ENCODE measurements around the gene SEZ6.

SEZ6 gene

DNA sequence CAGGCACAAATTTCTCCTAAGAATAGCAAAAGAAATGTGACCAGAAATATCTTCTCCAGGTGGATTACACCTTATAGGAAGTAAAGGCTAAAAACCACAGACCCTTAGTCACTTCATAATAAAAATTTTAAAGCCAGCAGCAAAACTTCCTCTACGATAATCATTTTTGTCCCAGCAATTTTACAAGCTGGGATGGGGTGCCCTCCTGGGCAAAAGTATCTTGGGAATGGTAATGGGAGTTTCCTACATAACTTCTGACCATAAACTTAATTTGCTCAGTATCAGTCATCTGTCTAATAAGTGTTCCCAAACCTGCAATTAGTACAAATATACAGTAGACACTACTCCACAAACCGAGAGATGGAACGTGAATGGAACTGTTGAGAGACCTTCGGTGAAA is 57.5 kb downstream of the SEZ6 start:
- no peak overlapping the region for H3K27ac ChIP-seq (ENCODE audit: low read length)
- no peaks in the 10 kb centered on the region for H3K9me3 ChIP-seq (ENCODE audit: control insufficient read depth, insufficient read depth, low read length)
- H3K4me1 ChIP-seq (ENCODE audit: control insufficient read depth, insufficient read depth, low read length): peaks cover 2% of the 10 kb centered on the region; the same call in 1 of the 2 replicates
- H3K27me3 ChIP-seq (ENCODE audit: control insufficient read depth, insufficient read depth, low read length): no peaks in the 10 kb centered on the region
- DNase-seq (ENCODE audit: low read depth, low spot score): no peak
- no peaks in the 10 kb centered on the region; the same call in 1 of the 2 replicates for H3K36me3 ChIP-seq (ENCODE audit: control insufficient read depth, insufficient read depth, low read length)
- WGBS (ENCODE audit: insufficient coverage, insufficient read length): no CpG with 5 or more reads among the region's 4 CpGs
- peak overlapping the region; percentile 81; the same call in 1 of the 2 replicates for H3K4me3 ChIP-seq (ENCODE audit: low read length)

DNA sequence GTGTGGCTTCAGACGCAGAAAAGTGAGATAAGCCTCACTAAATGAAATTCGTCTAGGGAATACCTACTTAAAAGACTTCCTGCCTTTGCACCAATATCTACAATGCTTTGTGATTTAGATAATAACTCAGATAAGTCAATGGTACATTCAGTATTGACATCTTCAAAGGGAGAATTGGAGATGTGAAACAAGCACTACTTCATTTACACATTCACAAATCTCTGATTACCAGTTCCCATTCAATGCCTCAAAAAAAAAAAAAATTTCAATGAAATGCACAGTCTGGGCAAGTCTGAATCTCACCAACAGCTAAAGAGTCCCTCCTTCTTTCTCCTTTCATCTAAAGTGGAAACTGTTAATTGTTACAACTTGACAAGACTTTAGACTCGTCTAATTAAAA is 58.2 kb downstream of the SEZ6 start:
- H3K27ac ChIP-seq (ENCODE audit: low read length): no peak overlapping the region
- H3K36me3 ChIP-seq (ENCODE audit: control insufficient read depth, insufficient read depth, low read length): no peaks in the 10 kb centered on the region; the same call in 1 of the 2 replicates

DNA sequence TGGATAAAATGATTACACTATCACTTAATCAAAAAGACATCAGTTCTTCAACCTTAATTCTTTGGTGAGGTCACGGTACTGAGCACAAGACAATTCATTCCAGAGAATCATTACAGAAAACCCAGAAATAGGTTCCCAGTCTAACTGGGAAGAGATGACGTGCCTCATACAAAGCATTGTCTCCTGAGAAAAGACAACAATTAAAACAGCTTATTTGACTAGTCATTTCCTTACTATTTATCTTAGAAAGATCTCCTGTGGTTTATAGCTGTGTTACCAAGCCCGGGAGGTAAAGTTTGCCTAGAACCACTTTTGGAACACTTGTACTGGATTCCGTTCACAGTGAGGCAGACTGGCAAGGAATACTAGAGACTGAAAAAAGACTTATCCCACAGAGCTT is 59.6 kb downstream of the SEZ6 start:
- no peaks in the 10 kb centered on the region; the same call in 1 of the 2 replicates for H3K36me3 ChIP-seq (ENCODE audit: control insufficient read depth, insufficient read depth, low read length)
- no peak overlapping the region for H3K4me3 ChIP-seq (ENCODE audit: low read length)
- WGBS (ENCODE audit: insufficient coverage, insufficient read length): no CpG with 5 or more reads among the region's 4 CpGs
- no peaks in the 10 kb centered on the region for H3K27me3 ChIP-seq (ENCODE audit: control insufficient read depth, insufficient read depth, low read length)
- no peaks in the 10 kb centered on the region for H3K4me1 ChIP-seq (ENCODE audit: control insufficient read depth, insufficient read depth, low read length)
- H3K9me3 ChIP-seq (ENCODE audit: control insufficient read depth, insufficient read depth, low read length): no peaks in the 10 kb centered on the region
- DNase-seq (ENCODE audit: low read depth, low spot score): no peak
- H3K27ac ChIP-seq (ENCODE audit: low read length): no peak overlapping the region

More for the DNA sequence above, 58.2 kb downstream of the SEZ6 start:
- no peaks in the 10 kb centered on the region for H3K27me3 ChIP-seq (ENCODE audit: control insufficient read depth, insufficient read depth, low read length)
- H3K4me1 ChIP-seq (ENCODE audit: control insufficient read depth, insufficient read depth, low read length): no peaks in the 10 kb centered on the region
- H3K4me3 ChIP-seq (ENCODE audit: low read length): no peak overlapping the region
- H3K9me3 ChIP-seq (ENCODE audit: control insufficient read depth, insufficient read depth, low read length): no peaks in the 10 kb centered on the region
- no CpG with 5 or more reads among the region's 3 CpGs for WGBS (ENCODE audit: insufficient coverage, insufficient read length)
- DNase-seq (ENCODE audit: low read depth, low spot score): no peak

- no peaks in the 10 kb centered on the region; the same call in 1 of the 2 replicates for H3K36me3 ChIP-seq (ENCODE audit: control insufficient read depth, insufficient read depth, low read length)
- DNase-seq (ENCODE audit: low read depth, low spot score): no peak
- no peak overlapping the region for H3K27ac ChIP-seq (ENCODE audit: low read length)
- H3K9me3 ChIP-seq (ENCODE audit: control insufficient read depth, insufficient read depth, low read length): no peaks in the 10 kb centered on the region
- H3K4me1 ChIP-seq (ENCODE audit: control insufficient read depth, insufficient read depth, low read length): no peaks in the 10 kb centered on the region
- WGBS (ENCODE audit: insufficient coverage, insufficient read length): no CpG with 5 or more reads among the region's 8 CpGs
- H3K27me3 ChIP-seq (ENCODE audit: control insufficient read depth, insufficient read depth, low read length): no peaks in the 10 kb centered on the region
- no peak overlapping the region for H3K4me3 ChIP-seq (ENCODE audit: low read length)
Measured at GRCh38 chr17:28944862-28945741, 60.7 kb downstream of the SEZ6 start.

DNA sequence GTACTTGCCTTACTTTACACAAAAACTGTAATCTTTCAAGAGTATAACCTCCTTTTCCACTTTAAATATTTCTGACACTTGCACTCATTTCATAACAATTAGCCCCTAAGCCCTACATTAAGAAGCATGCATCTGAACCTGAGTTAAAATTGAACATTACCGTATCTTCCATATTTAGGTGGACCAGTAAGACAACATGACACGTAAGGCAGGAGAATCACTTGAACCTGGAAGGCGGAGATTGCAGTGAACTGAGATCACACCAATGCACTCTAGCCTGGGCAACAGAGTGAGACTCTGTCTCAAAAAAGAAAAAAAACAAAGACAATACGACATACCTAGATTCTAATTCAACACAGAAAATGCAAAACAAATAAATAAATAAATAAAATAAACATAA is 61.5 kb downstream of the SEZ6 start:
- Histone ChIP-seq H3K4me3 (ENCODE audit: low read length) (no peak overlapping the region), H3K9me3 (ENCODE audit: control insufficient read depth, insufficient read depth, low read length) (no peaks in the 10 kb centered on the region), H3K4me1 (ENCODE audit: control insufficient read depth, insufficient read depth, low read length) (no peaks in the 10 kb centered on the region), H3K27ac (ENCODE audit: low read length) (no peak overlapping the region), H3K36me3 (ENCODE audit: control insufficient read depth, insufficient read depth, low read length) (no peaks in the 10 kb centered on the region; the same call in 1 of the 2 replicates), H3K27me3 (ENCODE audit: control insufficient read depth, insufficient read depth, low read length) (no peaks in the 10 kb centered on the region)
- DNase-seq (ENCODE audit: low read depth, low spot score): no peak
- no CpG with 5 or more reads among the region's 4 CpGs for WGBS (ENCODE audit: insufficient coverage, insufficient read length)

DNA sequence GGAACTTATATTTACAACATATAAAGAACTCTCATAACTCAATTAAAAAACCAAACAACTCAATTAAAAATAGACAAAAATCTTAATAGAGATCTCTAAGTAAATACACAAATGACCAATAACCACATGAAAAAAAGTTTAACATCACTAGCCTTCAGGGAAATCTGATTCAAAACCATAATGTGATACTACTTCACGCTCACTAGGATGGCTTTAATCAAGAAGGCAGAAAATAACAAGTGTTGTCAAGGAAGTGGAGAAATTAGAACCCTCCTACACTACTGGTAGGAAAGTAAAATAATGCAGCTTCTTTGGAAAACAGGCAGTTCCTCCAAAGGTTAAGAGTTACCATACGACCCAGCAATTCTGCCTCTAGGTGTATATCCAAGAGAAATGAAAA is 62.9 kb downstream of the SEZ6 start:
- no peak overlapping the region for H3K4me3 ChIP-seq (ENCODE audit: low read length)
- no peak for DNase-seq (ENCODE audit: low read depth, low spot score)
- H3K36me3 ChIP-seq (ENCODE audit: control insufficient read depth, insufficient read depth, low read length): no peaks in the 10 kb centered on the region; the same call in 1 of the 2 replicates
- H3K27ac ChIP-seq (ENCODE audit: low read length): no peak overlapping the region
- H3K4me1 ChIP-seq (ENCODE audit: control insufficient read depth, insufficient read depth, low read length): no peaks in the 10 kb centered on the region
- H3K9me3 ChIP-seq (ENCODE audit: control insufficient read depth, insufficient read depth, low read length): no peaks in the 10 kb centered on the region
- H3K27me3 ChIP-seq (ENCODE audit: control insufficient read depth, insufficient read depth, low read length): no peaks in the 10 kb centered on the region
- no CpG with 5 or more reads among the region's 2 CpGs for WGBS (ENCODE audit: insufficient coverage, insufficient read length)

- Histone ChIP-seq H3K4me1 (ENCODE audit: control insufficient read depth, insufficient read depth, low read length) (peaks cover 1% of the 10 kb centered on the region; the same call in 1 of the 2 replicates), H3K27me3 (ENCODE audit: control insufficient read depth, insufficient read depth, low read length) (no peaks in the 10 kb centered on the region), H3K27ac (ENCODE audit: low read length) (no peak overlapping the region), H3K4me3 (ENCODE audit: low read length) (no peak overlapping the region), H3K9me3 (ENCODE audit: control insufficient read depth, insufficient read depth, low read length) (no peaks in the 10 kb centered on the region), H3K36me3 (ENCODE audit: control insufficient read depth, insufficient read depth, low read length) (no peaks in the 10 kb centered on the region; the same call in 1 of the 2 replicates)
- no CpG with 5 or more reads among the region's 1 CpG for WGBS (ENCODE audit: insufficient coverage, insufficient read length)
- no peak for DNase-seq (ENCODE audit: low read depth, low spot score)
Measured at GRCh38 chr17:28941251-28941650, 64.6 kb downstream of the SEZ6 start.

GRCh38 chr17:28940675-28941074 is 65.2 kb downstream of the SEZ6 start:
- no CpG with 5 or more reads among the region's 3 CpGs for WGBS (ENCODE audit: insufficient coverage, insufficient read length)
- no peak for DNase-seq (ENCODE audit: low read depth, low spot score)
- H3K27ac ChIP-seq (ENCODE audit: low read length): no peak overlapping the region
- H3K4me3 ChIP-seq (ENCODE audit: low read length): no peak overlapping the region
- H3K9me3 ChIP-seq (ENCODE audit: control insufficient read depth, insufficient read depth, low read length): no peaks in the 10 kb centered on the region
- no peaks in the 10 kb centered on the region; the same call in 1 of the 2 replicates for H3K36me3 ChIP-seq (ENCODE audit: control insufficient read depth, insufficient read depth, low read length)
- H3K4me1 ChIP-seq (ENCODE audit: control insufficient read depth, insufficient read depth, low read length): peaks cover 1% of the 10 kb centered on the region; the same call in 1 of the 2 replicates
- no peaks in the 10 kb centered on the region for H3K27me3 ChIP-seq (ENCODE audit: control insufficient read depth, insufficient read depth, low read length)

GRCh38 chr17:28940142-28940541 is 65.7 kb downstream of the SEZ6 start:
- H3K27ac ChIP-seq (ENCODE audit: low read length): no peak overlapping the region
- no peak overlapping the region for H3K4me3 ChIP-seq (ENCODE audit: low read length)
- H3K9me3 ChIP-seq (ENCODE audit: control insufficient read depth, insufficient read depth, low read length): no peaks in the 10 kb centered on the region
- peaks cover 1% of the 10 kb centered on the region; the same call in 1 of the 2 replicates for H3K4me1 ChIP-seq (ENCODE audit: control insufficient read depth, insufficient read depth, low read length)
- no CpG with 5 or more reads among the region's 3 CpGs for WGBS (ENCODE audit: insufficient coverage, insufficient read length)
- no peaks in the 10 kb centered on the region; the same call in 1 of the 2 replicates for H3K36me3 ChIP-seq (ENCODE audit: control insufficient read depth, insufficient read depth, low read length)
- no peak for DNase-seq (ENCODE audit: low read depth, low spot score)
- no peaks in the 10 kb centered on the region for H3K27me3 ChIP-seq (ENCODE audit: control insufficient read depth, insufficient read depth, low read length)

DNA sequence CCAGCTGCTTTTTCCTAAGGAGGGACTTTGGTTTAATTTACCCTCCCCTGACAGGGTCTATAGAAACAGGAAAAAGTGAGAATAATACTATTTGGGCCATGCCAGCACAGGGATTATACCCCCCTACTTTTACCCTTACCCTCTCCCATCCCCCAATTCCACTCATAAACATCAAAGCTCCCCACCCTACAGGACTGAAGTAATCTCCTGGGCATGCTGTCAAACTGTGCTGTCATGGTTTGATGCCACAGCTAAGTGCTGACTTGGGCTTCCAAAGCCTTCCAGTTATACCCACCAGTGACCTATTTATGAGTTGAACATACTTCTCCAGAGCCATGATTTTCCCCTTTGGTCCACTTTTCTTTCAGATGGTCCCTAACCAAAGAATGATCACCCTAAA is 67.3 kb downstream of the SEZ6 start:
- no peak for DNase-seq (ENCODE audit: low read depth, low spot score)
- peaks cover 1% of the 10 kb centered on the region; the same call in 1 of the 2 replicates for H3K4me1 ChIP-seq (ENCODE audit: control insufficient read depth, insufficient read depth, low read length)
- H3K27ac ChIP-seq (ENCODE audit: low read length): no peak overlapping the region
- H3K36me3 ChIP-seq (ENCODE audit: control insufficient read depth, insufficient read depth, low read length): no peaks in the 10 kb centered on the region
- no peaks in the 10 kb centered on the region for H3K27me3 ChIP-seq (ENCODE audit: control insufficient read depth, insufficient read depth, low read length)
- H3K4me3 ChIP-seq (ENCODE audit: low read length): no peak overlapping the region
- H3K9me3 ChIP-seq (ENCODE audit: control insufficient read depth, insufficient read depth, low read length): no peaks in the 10 kb centered on the region
